Breast epithelium (tissue), 4 donors: ENCODE measurements around the gene PLEKHG1. TPM values are rescaled to one million over a fixed set of nuclear protein-coding genes. Genes with fewer than 3 reads are reported as not detected.

Source experiments
- DNase-seq, 2 donors: peaks; one replicate each; pipeline ENCODE4 v3.0.0-alpha.2; 2019; ENCODE audit warnings: low spot score in 2 of 2
- H3K27ac ChIP-seq, 2 donors: fragments of 200-600 bp; sonication (generic) in 1 of 2; one replicate each; pipeline ENCODE4 v1.5.1; 2016 to 2019; ENCODE audit warnings: mild to moderate bottlenecking in 1 of 2
- H3K27me3 ChIP-seq, 2 donors: fragments of 200-600 bp; sonication (generic) in 1 of 2; one replicate each; pipeline versions ENCODE4 v1.5.1 to v1.6.0; 2017 to 2019; ENCODE audit warnings: control low read depth in 1 of 2, mild to moderate bottlenecking in 1 of 2
- H3K36me3 ChIP-seq: fragments of 200-600 bp; one replicate; pipeline ENCODE4 v1.5.1; 2019
- H3K4me1 ChIP-seq, 2 donors: fragments of 200-600 bp; sonication (generic); one replicate each; pipeline ENCODE4 v1.5.1; 2016 to 2019; ENCODE audit warnings: control low read depth in 1 of 2
- H3K4me3 ChIP-seq, 3 donors: fragments of 200-600 bp; sonication (generic); 1 replicate in 2 of 3; 2 replicates in 1 of 3; pipeline ENCODE4 v1.5.1; 2016 to 2019; ENCODE audit warnings: mild to moderate bottlenecking in 3 of 3, moderate library complexity in 2 of 3
- H3K9me3 ChIP-seq, 2 donors: fragments of 200-600 bp; sonication (generic) in 1 of 2; one replicate each; pipeline ENCODE4 v1.5.1; 2016 to 2019; ENCODE audit warnings: control low read depth in 1 of 2
- POLR2A ChIP-seq: fragments of 450-650 bp; IDR thresholded peaks from one replicate; pipeline ENCODE4 v1.6.1; 2016; ENCODE audit warnings: antibody characterized with exemption, mild to moderate bottlenecking, moderate library complexity
- POLR2AphosphoS5 ChIP-seq, 3 donors: sonication (generic); formaldehyde crosslinking; IDR thresholded peaks; one replicate each; pipeline ENCODE4 v1.6.1; 2017; ENCODE audit warnings: antibody characterized with exemption in 3 of 3
- intact Hi-C: fragments of 100-400 bp; cut with DNase I; formaldehyde crosslinking; loops from one replicate; pipeline ENCODE4 v1.15.1; 2023; ENCODE audit warnings: low total_unique reads
- total RNA-seq, 3 donors: library from RNA; depleted of rRNA; stranded (reverse); fragments of >200 nt; gene quantifications; one replicate each; pipeline ENCODE4 v1.1.0, GENCODE V29; 2016
- TF ChIP-seq, protein P1 (sequence below), 3 donors: fragments of 450-650 bp; IDR thresholded peaks; one replicate each; pipeline ENCODE4 v1.5.1; 2016 to 2017; ENCODE audit warnings: antibody characterized with exemption in 3 of 3, mild to moderate bottlenecking in 3 of 3, moderate library complexity in 3 of 3

The PLEKHG1 gene
- total RNA-seq, 3 donors from 2014 or later: 26.4 to 77.0 (median 40.2) TPM

DNA sequence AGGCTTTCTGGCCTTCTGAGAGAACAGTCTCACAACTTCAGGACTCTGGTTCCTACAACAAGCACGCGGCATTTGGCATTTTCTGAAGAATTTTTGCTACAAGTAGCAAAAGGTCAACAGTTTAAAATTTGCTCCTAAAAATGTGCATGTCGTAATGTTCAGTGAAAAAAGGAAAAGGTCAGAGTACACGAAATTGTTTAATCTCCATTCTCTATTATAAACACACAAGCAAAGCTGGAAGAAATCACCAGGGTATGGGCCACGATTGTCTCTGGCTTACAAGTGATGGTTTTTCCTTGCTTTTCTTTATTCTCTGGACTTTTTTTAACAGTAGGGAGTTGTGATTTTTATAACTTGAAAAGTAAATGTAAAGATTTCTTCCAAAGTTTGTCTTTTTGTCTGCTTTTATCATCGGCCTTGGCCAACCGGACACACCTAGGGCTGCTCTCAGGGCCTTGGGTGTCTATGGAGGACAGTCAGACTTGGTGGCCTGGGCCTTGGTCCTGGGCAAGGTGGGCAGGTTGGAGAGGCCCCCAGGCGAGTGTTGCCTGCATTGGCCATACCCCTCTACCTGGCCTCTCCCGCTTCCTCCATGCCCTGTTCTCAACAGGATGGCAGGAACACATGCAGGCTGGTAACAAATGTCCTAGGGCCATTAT, 32.4 kb downstream of the PLEKHG1 start:
- no peaks in the 10 kb centered on the region for H3K27me3 ChIP-seq
- no peak for DNase-seq
- peak overlapping the region; percentile 58 to 84 for H3K27ac ChIP-seq
- no peaks in the 10 kb centered on the region for H3K9me3 ChIP-seq
- TF ChIP-seq POLR2AphosphoS5 (IDR thresholded peaks at IDR 0.05): peak in 1 of 3 donors; percentile 23
- TF ChIP-seq, protein P1, sequence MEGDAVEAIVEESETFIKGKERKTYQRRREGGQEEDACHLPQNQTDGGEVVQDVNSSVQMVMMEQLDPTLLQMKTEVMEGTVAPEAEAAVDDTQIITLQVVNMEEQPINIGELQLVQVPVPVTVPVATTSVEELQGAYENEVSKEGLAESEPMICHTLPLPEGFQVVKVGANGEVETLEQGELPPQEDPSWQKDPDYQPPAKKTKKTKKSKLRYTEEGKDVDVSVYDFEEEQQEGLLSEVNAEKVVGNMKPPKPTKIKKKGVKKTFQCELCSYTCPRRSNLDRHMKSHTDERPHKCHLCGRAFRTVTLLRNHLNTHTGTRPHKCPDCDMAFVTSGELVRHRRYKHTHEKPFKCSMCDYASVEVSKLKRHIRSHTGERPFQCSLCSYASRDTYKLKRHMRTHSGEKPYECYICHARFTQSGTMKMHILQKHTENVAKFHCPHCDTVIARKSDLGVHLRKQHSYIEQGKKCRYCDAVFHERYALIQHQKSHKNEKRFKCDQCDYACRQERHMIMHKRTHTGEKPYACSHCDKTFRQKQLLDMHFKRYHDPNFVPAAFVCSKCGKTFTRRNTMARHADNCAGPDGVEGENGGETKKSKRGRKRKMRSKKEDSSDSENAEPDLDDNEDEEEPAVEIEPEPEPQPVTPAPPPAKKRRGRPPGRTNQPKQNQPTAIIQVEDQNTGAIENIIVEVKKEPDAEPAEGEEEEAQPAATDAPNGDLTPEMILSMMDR (IDR thresholded peaks at IDR 0.05): no peak
- H3K36me3 ChIP-seq: no peaks in the 10 kb centered on the region
- H3K4me3 ChIP-seq: no peak overlapping the region
- peaks cover 3% of the 10 kb centered on the region in 2 donors for H3K4me1 ChIP-seq
- intact Hi-C loops: no loop called here

DNA sequence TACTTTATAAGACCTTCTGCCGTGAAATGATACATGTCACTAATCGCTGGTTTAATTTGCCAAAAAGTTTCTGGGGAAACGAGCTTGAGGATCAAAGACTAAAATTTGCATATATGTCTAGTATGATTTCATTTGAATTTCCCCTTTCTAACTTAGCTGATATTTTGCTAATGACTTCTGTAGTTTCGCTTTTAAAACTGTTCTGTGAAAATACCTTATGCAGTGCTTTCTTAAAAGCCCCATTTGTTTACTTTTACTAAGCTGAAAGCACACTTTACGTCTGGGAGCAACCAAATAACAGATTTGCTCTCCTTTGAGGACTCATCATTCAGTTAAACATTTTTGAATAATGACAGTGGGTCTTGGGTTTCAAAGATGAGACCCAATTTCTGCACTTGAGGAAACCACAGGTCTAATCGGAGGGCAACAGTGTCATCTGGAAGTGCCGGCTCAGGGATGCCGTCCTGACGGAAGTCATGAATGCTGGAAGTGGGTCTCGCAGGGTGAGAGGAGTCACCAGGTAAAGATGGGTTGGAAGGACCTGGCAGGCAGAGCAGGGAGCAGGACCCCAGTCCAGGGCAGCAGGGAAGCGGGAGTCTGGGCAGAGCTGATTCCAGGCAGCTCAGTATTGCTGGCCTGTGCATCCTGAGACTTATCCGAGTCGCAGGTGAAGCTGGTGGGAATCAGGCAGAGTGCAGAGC, 33.2 kb downstream of the PLEKHG1 start:
- no peaks in the 10 kb centered on the region for H3K36me3 ChIP-seq
- TF ChIP-seq POLR2A: no peak
- TF ChIP-seq, protein P1 (IDR thresholded peaks at IDR 0.05): no peak
- no peak for TF ChIP-seq POLR2AphosphoS5 (IDR thresholded peaks at IDR 0.05)
- DNase-seq: no peak
- H3K9me3 ChIP-seq: no peaks in the 10 kb centered on the region
- H3K27me3 ChIP-seq: no peaks in the 10 kb centered on the region
- intact Hi-C loops: no loop called here
- peaks cover 3% of the 10 kb centered on the region in 2 donors for H3K4me1 ChIP-seq
- H3K4me3 ChIP-seq: no peak overlapping the region
- peak overlapping the region; percentile 58 to 84 for H3K27ac ChIP-seq

DNA sequence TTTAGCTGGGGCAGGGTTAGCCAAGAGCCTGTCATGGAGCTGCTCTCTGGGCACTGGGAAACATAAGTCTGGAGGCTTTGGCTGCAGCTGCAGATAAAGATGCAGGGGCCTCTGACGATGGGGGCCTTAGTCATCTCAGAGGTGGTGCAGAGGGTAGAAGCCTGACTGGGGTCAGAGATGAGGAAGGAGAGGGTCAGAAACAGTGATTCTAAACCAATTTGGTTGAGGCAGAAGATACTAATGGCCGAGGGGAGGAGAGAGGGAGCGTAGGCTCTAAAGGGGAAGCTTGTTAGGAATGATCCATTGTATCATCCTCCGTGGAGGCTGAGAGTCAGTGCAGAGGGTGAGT, 33.8 kb downstream of the PLEKHG1 start:
- H3K27ac ChIP-seq: peak overlapping the region; percentile 58 to 84
- H3K9me3 ChIP-seq: no peaks in the 10 kb centered on the region
- intact Hi-C loops: no loop called here
- TF ChIP-seq POLR2AphosphoS5 (IDR thresholded peaks at IDR 0.05) (no peak), POLR2A (no peak)
- TF ChIP-seq, protein P1 (IDR thresholded peaks at IDR 0.05): no peak
- no peak overlapping the region for H3K4me3 ChIP-seq
- H3K4me1 ChIP-seq: peaks cover 3% of the 10 kb centered on the region in 2 donors
- DNase-seq: no peak
- H3K27me3 ChIP-seq: no peaks in the 10 kb centered on the region
- H3K36me3 ChIP-seq: no peaks in the 10 kb centered on the region

DNA sequence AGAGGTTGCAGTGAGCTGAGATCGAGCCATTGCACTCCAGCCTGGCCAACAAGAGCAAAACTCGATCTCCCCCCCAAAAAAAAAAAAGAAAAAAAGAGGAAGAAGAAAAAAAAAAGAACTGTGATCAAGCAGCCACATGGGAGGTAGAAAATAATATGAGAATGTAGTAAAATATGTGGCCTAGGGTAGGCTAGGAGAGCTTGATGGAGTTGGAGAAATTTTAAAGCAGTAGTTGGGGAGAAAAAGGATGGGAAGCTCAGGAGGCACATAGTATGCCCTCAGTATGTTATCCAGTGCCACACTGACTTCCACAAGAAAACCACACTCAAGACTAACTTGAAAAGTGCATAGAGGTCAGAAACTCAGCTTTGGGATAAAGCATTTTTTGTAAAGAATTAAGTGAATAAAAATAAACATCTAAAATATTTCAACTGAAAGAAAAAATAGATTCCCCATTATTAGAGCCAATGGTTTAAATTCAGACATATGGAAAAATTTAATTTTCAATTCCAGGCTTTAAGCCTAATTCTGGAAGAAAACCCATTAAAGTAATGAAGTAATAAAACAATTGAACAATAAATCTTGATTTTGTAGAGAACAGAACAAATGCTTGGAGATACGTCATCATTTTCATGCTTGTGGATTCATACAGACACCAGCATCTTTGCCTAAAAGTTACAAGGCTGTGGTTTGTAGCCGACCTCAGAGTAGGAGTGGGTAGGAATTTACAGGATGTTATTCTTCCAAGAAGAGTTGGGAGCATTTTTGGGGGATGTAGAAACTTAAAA, 34.7 kb downstream of the PLEKHG1 start:
- H3K4me1 ChIP-seq: peaks cover 3% of the 10 kb centered on the region in 2 donors
- intact Hi-C loops: no loop called here
- no peaks in the 10 kb centered on the region for H3K27me3 ChIP-seq
- TF ChIP-seq POLR2A (no peak), POLR2AphosphoS5 (IDR thresholded peaks at IDR 0.05) (no peak)
- TF ChIP-seq, protein P1 (IDR thresholded peaks at IDR 0.05): no peak
- no peaks in the 10 kb centered on the region for H3K36me3 ChIP-seq
- no peak overlapping the region for H3K4me3 ChIP-seq
- no peaks in the 10 kb centered on the region for H3K9me3 ChIP-seq
- DNase-seq: no peak
- peak overlapping the region; percentile 46 to 62 for H3K27ac ChIP-seq

DNA sequence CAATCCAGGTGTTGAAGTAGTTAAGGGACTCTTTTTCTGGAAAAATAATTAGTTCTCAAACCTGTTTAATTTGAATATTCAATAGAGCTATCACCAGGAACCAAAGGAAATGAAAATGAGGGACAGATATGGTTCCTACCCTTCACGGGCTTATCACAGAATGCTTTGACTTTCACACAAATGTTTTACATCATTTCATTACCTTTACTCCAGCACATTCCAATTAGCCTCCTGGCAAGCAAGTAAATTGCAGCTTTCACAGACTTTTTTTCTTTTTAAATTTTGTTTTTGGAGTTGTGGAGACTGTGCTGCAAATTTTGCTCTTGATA, 35.2 kb downstream of the PLEKHG1 start:
- no peak overlapping the region for H3K4me3 ChIP-seq
- H3K9me3 ChIP-seq: no peaks in the 10 kb centered on the region
- H3K27me3 ChIP-seq: no peaks in the 10 kb centered on the region
- H3K36me3 ChIP-seq: no peaks in the 10 kb centered on the region
- H3K4me1 ChIP-seq: peaks cover 3% of the 10 kb centered on the region in 2 donors
- no peak for DNase-seq
- H3K27ac ChIP-seq: peak overlapping the region; percentile 46 to 62
- TF ChIP-seq, protein P1 (IDR thresholded peaks at IDR 0.05): no peak
- TF ChIP-seq POLR2A (no peak), POLR2AphosphoS5 (IDR thresholded peaks at IDR 0.05) (no peak)
- intact Hi-C loops: no loop called here
